Mesendoderm (in vitro differentiated cells): Measurements from ENCODE around the gene ASPSCR1.

Experiments
- DNase-seq: peaks from one replicate; pipeline ENCODE4 v3.0.0; 2013
- H2AK5ac ChIP-seq: 2 replicates; pipeline ENCODE4 v1.6.1; 2013; ENCODE audit warnings: low read length, inconsistent platforms
- H2BK120ac ChIP-seq: 2 replicates; pipeline ENCODE4 v1.6.1; 2013; ENCODE audit warnings: low read depth, mild to moderate bottlenecking, low read length, moderate library complexity, mixed read lengths
- H2BK15ac ChIP-seq: replicated peaks from 2 replicates; pipeline ENCODE4 v1.6.1; 2013; ENCODE audit warnings: low read depth, mild to moderate bottlenecking, moderate library complexity
- H2BK5ac ChIP-seq: 2 replicates; pipeline ENCODE4 v1.6.1; 2013; ENCODE audit warnings: low read length, inconsistent platforms
- H3K18ac ChIP-seq: 2 replicates; pipeline ENCODE4 v1.6.1; 2013; ENCODE audit warnings: mild to moderate bottlenecking, low read length, mixed read lengths
- H3K23ac ChIP-seq: one replicate; pipeline ENCODE4 v1.6.1; 2013; ENCODE audit warnings: low read length
- H3K27ac ChIP-seq: 2 replicates; pipeline ENCODE4 v1.5.1; 2013; ENCODE audit warnings: low read depth, mild to moderate bottlenecking, inconsistent platforms, low read length, moderate library complexity
- H3K27me3 ChIP-seq: 2 replicates; pipeline ENCODE4 v1.6.1; 2013; ENCODE audit warnings: low read length, control low read depth, mild to moderate bottlenecking, inconsistent platforms; ENCODE audit not compliant: insufficient read depth, poor library complexity
- H3K36me3 ChIP-seq: 2 replicates; pipeline ENCODE4 v1.6.1; 2013; ENCODE audit warnings: low read length, inconsistent platforms; ENCODE audit not compliant: control insufficient read depth, insufficient read depth
- H3K4ac ChIP-seq: one replicate; pipeline ENCODE4 v1.6.1; 2013; ENCODE audit warnings: low read depth, mild to moderate bottlenecking, low read length, moderate library complexity
- H3K4me1 ChIP-seq: 2 replicates; pipeline ENCODE4 v1.6.1; 2013; ENCODE audit warnings: low read depth, low read length, inconsistent platforms; ENCODE audit not compliant: control insufficient read depth
- H3K4me2 ChIP-seq: 2 replicates; pipeline ENCODE4 v1.6.1; 2013; ENCODE audit warnings: low read length
- H3K4me3 ChIP-seq: 2 replicates; pipeline ENCODE4 v1.5.1; 2013; ENCODE audit warnings: mild to moderate bottlenecking, low read length
- H3K56ac ChIP-seq: one replicate; pipeline ENCODE4 v1.6.1; 2013; ENCODE audit warnings: low read length
- H3K79me1 ChIP-seq: 2 replicates; pipeline ENCODE4 v1.6.1; 2013; ENCODE audit warnings: low read length, inconsistent platforms
- H3K79me2 ChIP-seq: 2 replicates; pipeline ENCODE4 v1.6.1; 2013; ENCODE audit warnings: mild to moderate bottlenecking, low read length; ENCODE audit not compliant: control insufficient read depth, insufficient read depth
- H3K9ac ChIP-seq: 2 replicates; pipeline ENCODE4 v1.6.1; 2013; ENCODE audit warnings: low read length, inconsistent platforms
- H4K5ac ChIP-seq: one replicate; pipeline ENCODE4 v1.6.1; 2013; ENCODE audit warnings: low read length
- H4K8ac ChIP-seq: one replicate; pipeline ENCODE4 v1.6.1; 2013; ENCODE audit warnings: low read depth, mild to moderate bottlenecking, control low read depth, low read length, moderate library complexity
- WGBS: extraction: QIAGEN DNeasy Blood & Tissue Kit; methylation state at CpG from one replicate; pipeline ENCODE4 v1.1.7; 2013; ENCODE audit warnings: low lambda C conversion rate, missing lambda C conversion rate; ENCODE audit not compliant: insufficient coverage; ENCODE audit errors: extremely low coverage; 5-methylcytosine and 5-hydroxymethylcytosine counted together

The ASPSCR1 gene

DNA sequence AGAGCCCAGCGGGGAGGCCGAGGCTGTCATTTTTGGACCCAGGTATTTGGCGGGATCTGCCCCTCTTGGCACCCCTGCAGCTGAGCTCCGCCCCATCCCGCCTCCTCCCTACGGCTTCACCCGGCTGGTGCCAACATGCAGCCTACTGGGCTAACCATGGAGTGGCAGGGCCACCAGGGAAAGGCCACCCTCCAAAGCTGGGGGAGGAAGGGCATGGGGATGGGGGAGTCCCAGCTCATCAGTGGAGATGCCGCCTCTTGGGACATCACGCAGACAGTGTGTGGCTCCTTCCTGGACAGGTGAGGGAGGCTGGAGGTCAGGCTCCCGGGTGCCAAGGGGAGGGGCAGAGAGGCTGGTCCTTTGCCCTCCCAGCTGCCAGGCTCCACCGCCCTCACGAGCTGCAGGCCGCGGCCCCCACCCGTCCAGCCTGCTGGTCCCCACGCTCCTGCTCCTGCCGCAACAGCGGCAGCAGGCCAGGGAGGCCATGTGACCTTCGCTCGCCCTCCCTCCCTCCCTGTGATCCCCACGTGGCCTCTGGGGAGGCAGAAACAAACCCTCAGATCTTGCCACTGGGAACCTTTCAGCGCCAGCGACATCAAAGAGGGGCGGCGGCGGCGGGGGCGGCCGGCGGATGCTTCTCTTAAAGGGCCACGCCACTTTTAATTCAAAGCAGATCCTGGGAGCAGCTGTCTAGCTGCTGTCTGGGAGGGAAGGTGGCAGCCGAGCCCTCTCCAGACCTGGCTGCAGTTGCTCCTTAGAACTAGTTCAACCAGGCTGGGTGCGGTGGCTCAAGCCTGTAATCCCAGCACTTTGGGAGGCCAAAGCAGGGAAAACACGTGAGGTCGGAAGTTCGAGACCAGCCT, 9.7 kb upstream of the ASPSCR1 start:
- no CpG with 5 or more reads among the region's 36 CpGs for WGBS
- no peak overlapping the region for H4K5ac ChIP-seq
- no peak overlapping the region for H2BK120ac ChIP-seq
- no peak overlapping the region for H3K23ac ChIP-seq
- no peak overlapping the region for H3K27ac ChIP-seq
- H2BK15ac ChIP-seq: no peak overlapping the region
- no peak overlapping the region for H2AK5ac ChIP-seq
- H3K79me2 ChIP-seq: no peaks in the 10 kb centered on the region
- no peak overlapping the region for H3K4me3 ChIP-seq
- H3K4me2 ChIP-seq: peak overlapping the region; percentile 4
- peak overlapping the region; percentile 33 for H3K9ac ChIP-seq
- H3K18ac ChIP-seq: peak overlapping the region; percentile 22
- DNase-seq: peak; percentile 97
- H3K27me3 ChIP-seq: no peaks in the 10 kb centered on the region
- no peak overlapping the region for H2BK5ac ChIP-seq
- H3K4me1 ChIP-seq: peaks cover 10% of the 10 kb centered on the region
- H3K36me3 ChIP-seq: no peaks in the 10 kb centered on the region
- no peak overlapping the region for H4K8ac ChIP-seq
- H3K4ac ChIP-seq: peak overlapping the region; percentile 11
- H3K56ac ChIP-seq: peak overlapping the region; percentile 78
- no peaks in the 10 kb centered on the region for H3K79me1 ChIP-seq

DNA sequence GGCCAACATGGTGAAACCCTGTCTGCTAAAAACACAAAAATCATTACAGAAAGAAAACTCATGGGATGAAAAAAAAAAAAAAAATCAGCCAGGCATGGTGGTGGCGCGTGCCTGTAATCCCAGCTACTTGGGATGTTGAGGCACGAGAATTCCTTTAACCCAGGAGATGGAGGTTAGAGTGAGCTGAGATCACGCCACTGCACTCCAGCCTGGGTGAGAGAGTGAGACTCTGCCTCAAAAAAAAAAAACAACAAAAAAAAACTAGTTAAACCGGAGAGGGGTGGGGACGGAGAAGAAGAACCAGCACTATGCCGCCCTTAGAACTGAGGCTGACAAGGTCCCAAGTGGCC, 9.1 kb upstream of the ASPSCR1 start:
- no peak overlapping the region for H2AK5ac ChIP-seq
- no peak overlapping the region for H2BK5ac ChIP-seq
- no CpG with 5 or more reads among the region's 7 CpGs for WGBS
- H3K4me3 ChIP-seq: no peak overlapping the region
- no peak overlapping the region for H3K18ac ChIP-seq
- H3K79me1 ChIP-seq: no peaks in the 10 kb centered on the region
- no peaks in the 10 kb centered on the region for H3K36me3 ChIP-seq
- no peak overlapping the region for H3K4ac ChIP-seq
- no peaks in the 10 kb centered on the region for H3K79me2 ChIP-seq
- peaks cover 10% of the 10 kb centered on the region for H3K4me1 ChIP-seq
- H3K4me2 ChIP-seq: no peak overlapping the region
- DNase-seq: no peak
- peak overlapping the region; percentile 78 for H3K56ac ChIP-seq
- no peak overlapping the region for H2BK15ac ChIP-seq
- no peak overlapping the region for H3K27ac ChIP-seq
- H3K27me3 ChIP-seq: no peaks in the 10 kb centered on the region
- H4K8ac ChIP-seq: no peak overlapping the region
- H4K5ac ChIP-seq: no peak overlapping the region
- no peak overlapping the region for H2BK120ac ChIP-seq
- no peak overlapping the region for H3K23ac ChIP-seq
- peak overlapping the region; percentile 24 for H3K9ac ChIP-seq

DNA sequence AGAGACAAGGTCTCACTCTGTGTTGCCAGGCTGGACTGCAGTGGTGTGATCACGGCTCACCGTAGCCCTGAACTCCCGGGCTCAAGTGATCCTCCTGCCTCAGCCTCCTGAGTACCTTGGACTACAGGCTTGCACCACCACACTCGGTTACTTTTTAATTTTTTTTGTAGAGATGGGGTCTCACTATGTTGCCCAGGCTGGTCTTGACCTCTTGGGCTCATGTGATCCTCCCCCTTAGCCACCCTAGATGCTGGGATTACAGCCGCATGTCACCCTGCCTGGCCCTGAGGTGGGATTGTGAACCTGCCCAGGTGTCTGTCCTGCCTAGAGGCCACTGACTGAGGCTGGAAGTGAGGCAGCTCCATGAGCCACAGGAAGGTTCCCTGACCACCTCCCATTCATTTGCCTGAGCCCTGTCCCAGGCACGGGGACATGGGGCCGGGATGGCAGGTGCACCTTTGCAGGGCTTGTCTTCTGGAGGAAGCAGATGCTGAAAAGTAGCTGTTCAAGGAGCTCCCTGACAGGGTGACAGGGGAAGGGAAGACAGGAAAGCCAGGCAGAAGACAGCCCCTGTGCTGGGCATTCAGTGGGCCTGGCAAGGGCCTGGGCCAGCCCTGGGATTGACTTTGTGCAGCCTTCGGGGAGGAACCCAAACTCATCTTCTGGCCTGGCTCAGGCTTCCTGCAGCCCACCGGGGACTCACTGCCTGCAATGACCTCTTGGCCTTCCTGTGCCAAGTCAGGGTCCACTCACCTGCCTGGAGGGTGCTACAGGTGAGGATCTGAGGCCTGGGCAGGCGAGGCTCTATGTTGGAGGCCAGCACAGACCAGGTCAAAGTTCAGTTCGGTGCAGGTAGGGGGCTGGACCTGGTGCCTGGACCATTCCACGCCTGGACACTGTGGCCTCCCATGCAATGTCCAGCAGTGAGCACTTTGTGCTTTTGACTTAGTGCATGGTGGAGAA, 8.3 kb upstream of the ASPSCR1 start:
- Histone ChIP-seq H2BK5ac (no peak overlapping the region), H3K27ac (no peak overlapping the region), H3K27me3 (no peaks in the 10 kb centered on the region), H3K4me3 (no peak overlapping the region), H3K9ac (no peak overlapping the region), H3K79me2 (no peaks in the 10 kb centered on the region), H4K5ac (no peak overlapping the region), H3K23ac (no peak overlapping the region), H3K79me1 (no peaks in the 10 kb centered on the region), H3K4me2 (no peak overlapping the region), H4K8ac (no peak overlapping the region), H2BK120ac (no peak overlapping the region), H2BK15ac (no peak overlapping the region), H3K4me1 (peaks cover 7% of the 10 kb centered on the region), H3K56ac (no peak overlapping the region), H3K18ac (no peak overlapping the region), H2AK5ac (peak overlapping the region; percentile 62), H3K4ac (no peak overlapping the region), H3K36me3 (no peaks in the 10 kb centered on the region)
- no CpG with 5 or more reads among the region's 12 CpGs for WGBS
- no peak for DNase-seq

DNA sequence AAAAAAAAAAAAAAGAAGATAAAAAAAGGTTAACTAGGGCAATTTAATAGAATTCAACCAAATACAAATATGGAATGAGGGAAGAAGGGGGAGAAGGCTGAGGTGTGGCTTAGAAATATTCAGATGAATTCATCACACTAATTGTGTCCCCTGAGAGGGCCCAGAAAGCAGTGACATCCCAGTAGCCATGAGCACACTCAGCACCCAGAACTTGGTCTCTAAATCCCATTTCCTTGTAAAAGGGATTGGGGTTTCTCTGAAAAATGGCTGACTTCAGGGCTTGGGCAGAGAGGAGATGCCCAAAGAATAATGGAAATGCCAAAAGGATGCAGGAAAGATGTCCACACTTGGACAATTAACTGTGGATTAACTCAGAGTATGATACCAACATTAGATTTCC, 4.0 kb upstream of the ASPSCR1 start:
- Histone ChIP-seq H3K27ac (no peak overlapping the region), H3K79me2 (no peaks in the 10 kb centered on the region), H2AK5ac (no peak overlapping the region), H4K5ac (no peak overlapping the region), H3K27me3 (no peaks in the 10 kb centered on the region), H3K4me3 (no peak overlapping the region), H2BK5ac (no peak overlapping the region), H3K4me2 (no peak overlapping the region), H4K8ac (no peak overlapping the region), H3K36me3 (no peaks in the 10 kb centered on the region), H2BK15ac (no peak overlapping the region), H3K18ac (no peak overlapping the region), H3K79me1 (no peaks in the 10 kb centered on the region), H3K4ac (no peak overlapping the region), H3K9ac (no peak overlapping the region), H2BK120ac (no peak overlapping the region), H3K4me1 (no peaks in the 10 kb centered on the region), H3K56ac (no peak overlapping the region), H3K23ac (no peak overlapping the region)
- no peak for DNase-seq

DNA sequence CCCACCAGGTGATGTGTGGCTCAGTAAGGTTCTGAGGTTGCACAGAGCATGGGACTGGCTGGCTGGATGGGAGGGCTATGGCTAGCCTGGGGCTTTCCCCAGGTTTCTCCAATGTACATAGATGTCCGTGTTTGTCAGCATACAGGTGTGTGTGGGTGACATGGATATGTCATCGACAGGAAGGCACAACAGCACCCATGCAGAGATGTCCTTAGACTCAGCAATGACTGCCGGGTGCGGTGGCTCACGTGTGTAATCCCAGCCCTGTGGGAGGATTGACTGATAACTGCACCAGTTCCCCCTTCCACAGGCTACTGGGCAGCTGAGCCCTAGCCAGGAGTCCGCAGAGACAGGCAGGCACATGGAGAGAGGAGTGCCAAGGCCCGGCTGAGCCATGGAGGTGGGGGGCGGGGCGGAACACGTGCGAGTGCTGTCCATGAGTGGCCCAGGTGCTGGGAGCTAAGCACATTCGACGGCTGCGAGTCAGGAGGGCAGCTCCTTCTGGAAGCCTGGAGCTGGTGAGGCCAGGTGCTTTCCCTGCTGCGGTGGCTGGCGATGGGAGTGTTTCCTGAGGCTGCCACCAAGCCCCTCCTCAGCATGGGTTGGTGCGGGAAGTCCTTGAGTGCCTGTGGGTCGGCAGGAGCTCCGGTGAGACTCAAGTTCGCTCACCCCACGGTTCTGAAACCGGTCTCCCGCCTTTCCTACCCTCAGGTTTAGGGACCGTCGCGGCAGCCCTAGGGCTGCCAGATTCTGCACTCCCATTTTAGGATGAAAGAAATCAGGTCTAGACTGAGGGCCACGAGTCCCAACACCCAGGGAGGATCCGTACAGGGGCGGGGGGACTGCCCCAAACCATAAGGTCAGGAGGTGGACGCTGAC, 858 bp upstream of the ASPSCR1 start:
- no peak overlapping the region for H3K27ac ChIP-seq
- H2BK5ac ChIP-seq: no peak overlapping the region
- no CpG with 5 or more reads among the region's 30 CpGs for WGBS
- H2BK120ac ChIP-seq: peak overlapping the region; percentile 0
- peak overlapping the region; percentile 38 for H3K4me3 ChIP-seq
- peak overlapping the region; percentile 28 for H3K4ac ChIP-seq
- peaks cover 3% of the 10 kb centered on the region for H3K79me1 ChIP-seq
- no peak overlapping the region for H4K5ac ChIP-seq
- peak overlapping the region; percentile 38 for H2AK5ac ChIP-seq
- peak overlapping the region; percentile 92 for H3K4me2 ChIP-seq
- H3K79me2 ChIP-seq: peaks cover 2% of the 10 kb centered on the region
- H3K9ac ChIP-seq: peak overlapping the region; percentile 88
- DNase-seq: peak; percentile 70
- H3K18ac ChIP-seq: peak overlapping the region; percentile 69
- peak overlapping the region; percentile 98 for H3K56ac ChIP-seq
- H3K36me3 ChIP-seq: no peaks in the 10 kb centered on the region
- no peaks in the 10 kb centered on the region for H3K27me3 ChIP-seq
- H4K8ac ChIP-seq: no peak overlapping the region
- H2BK15ac ChIP-seq: no peak overlapping the region
- peak overlapping the region; percentile 89 for H3K23ac ChIP-seq
- H3K4me1 ChIP-seq: no peaks in the 10 kb centered on the region
